GM18868 (cell line): Measurements from ENCODE around the gene EPB41L5.

Experiments used
- ATAC-seq: cut with Tn5 transposase; IDR thresholded peaks from one replicate; pipeline ENCODE4 v1.9.1; 2021; ENCODE audit warnings: mild to moderate bottlenecking, moderate library complexity; ENCODE audit not compliant: unreplicated experiment

The EPB41L5 gene

GRCh38 chr2:120224256-120224655 lies 211.4 kb downstream of the EPB41L5 start:
- no peak for ATAC-seq

DNA sequence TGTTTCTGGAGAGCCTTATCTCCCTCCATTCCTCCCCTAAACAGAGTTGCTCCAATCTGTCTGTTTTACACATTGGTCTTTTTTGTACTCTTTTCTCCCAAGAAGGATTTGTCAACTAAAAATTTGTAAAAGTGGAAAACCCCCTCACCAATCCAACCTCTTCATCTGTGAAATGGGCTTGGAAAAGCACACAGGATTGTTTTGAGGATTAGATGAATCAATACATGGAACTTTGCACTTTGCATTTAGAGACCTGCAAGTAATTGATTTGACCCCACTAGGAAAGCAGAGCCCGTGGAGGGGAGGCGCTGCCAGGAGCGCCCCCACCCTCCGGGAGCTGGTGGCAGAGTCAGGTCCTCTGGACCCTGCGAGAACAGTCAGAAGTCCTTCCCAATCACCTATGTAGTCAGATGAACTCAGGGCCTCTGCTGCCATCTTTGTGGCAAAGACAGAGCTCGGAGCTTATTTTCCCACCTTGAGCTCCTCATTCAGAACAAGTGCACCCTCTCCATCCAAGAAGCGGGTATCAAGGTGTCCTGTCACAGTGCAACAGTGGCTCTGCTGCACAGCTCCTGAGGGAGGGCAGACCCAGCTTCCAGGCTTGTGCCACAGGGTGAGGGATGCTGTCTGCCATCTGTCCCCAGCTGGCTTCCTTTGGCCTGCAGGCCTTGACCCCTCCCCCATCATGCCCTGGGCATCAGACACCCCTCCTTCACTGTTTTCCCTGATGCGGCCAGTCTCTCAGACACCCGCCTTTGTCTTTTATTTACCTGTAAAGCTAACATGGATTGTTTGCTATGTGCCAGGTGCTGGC lies 212.1 kb downstream of the EPB41L5 start:
- ATAC-seq, result no peak

DNA sequence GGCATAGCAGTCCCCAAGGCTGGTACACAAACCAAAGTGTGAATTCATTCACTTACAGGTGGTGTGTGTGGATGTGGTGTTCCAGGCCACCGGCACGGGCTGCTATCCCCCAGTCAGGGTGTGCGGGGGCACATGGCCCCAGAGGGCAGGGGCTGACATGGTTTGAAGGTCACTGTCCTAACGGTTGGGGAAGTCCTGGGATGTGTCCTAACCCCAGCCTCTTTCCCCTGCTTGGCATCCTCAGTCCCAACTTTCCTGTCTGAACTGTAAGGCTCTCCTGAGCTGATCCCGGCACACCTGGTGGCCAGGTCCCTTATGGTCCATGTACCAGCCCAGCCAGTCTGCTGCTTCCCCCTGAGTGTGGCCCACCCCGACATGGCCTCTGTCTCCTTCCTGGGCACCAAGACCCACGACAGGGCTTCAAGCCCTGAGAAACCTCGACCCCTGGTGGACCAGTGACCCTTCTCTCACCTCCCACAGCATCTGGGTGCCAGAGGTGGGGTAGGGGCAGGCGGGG lies 212.7 kb downstream of the EPB41L5 start:
- ATAC-seq, result no peak

- no peak for ATAC-seq
These were observed 213.4 kb downstream of the EPB41L5 start for GRCh38 chr2:120226316-120226715.

GRCh38 chr2:120227111-120227991 lies 214.5 kb downstream of the EPB41L5 start:
- no peak for ATAC-seq

GRCh38 chr2:120228503-120228902 lies 215.6 kb downstream of the EPB41L5 start:
- ATAC-seq, result no peak
